Measurements from ENCODE around the gene CYP4Z1.
"Not testable (repeated sequence)": the region's sequence is repeated elsewhere in the genome, so short reads cannot be mapped to it uniquely, and the experiment has no call there.

The CYP4Z1 gene

DNA sequence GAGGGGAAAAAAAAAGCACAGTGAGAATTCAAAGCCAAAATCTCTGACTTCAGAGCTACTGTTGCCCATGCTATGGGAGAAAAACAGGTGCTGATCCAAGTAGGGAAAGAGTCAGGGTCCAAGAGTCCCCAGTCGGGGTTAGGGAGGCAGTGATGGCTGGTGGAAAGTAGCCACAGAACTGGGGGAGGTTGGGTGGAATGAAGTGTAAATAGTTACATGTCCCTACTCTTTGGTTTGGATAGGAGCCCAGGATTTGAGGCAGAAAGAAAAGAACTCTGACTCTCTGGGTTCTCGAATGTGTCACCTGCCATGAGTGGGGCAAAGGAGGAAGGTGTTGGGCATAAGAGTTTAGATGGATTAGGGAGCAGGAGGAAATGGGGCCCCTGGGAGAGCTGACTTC is 61.8 kb downstream of the CYP4Z1 start:
- DNase-seq, result not testable (repeated sequence)

DNA sequence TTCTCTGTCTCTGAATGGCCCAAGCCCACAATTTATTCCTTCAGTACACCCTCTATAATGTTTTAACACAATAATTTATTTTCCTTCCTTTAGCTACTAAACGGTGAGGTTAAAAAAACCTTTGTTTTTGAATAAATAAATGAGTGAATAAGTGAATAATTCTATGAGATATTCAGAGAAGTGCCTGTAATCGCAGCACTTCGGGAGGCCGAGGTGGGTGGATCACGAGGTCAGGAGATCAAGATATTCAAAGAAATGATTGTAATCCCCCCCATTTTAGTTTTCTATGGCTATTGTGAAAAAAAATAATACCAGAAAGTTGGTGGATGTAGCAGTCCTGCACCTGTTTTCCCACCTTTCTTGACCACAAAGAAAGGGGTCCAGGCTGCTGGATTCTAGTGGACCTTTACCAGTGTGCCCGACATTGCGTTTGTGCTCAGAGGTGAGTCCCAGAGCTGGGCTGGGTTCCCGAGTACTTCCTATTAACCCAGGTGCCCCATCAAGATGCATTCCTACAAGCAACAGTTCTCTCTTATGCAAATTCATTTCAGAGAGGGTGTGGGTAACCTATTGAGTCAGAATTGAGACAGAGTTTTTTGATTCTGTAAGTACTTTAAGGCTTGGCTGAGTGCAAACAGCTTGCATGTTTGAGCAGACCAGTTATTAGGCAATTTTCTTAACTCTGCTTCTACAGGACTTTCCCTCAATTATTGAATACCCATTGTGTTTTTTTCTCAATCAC is 62.6 kb downstream of the CYP4Z1 start:
- not testable (repeated sequence) for DNase-seq

DNA sequence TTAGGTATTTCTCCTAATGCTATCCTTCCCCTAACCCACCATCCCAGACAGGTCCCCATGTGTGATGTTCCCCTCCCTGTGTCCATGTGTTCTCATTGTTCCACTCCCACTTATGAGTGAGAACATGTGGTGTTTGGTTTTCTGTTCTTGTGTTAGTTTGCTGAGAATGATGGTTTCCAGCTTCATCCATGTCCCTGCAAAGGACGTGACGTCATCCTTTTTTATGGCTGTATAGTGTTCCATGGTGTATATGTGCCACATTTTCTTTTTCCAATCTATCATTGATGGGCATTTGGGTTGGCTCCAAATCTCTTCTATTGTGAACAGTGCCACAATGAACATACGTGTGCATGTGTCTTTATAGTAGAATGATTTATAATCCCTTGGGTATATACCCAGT is 65.6 kb downstream of the CYP4Z1 start:
- not testable (repeated sequence) for DNase-seq

DNA sequence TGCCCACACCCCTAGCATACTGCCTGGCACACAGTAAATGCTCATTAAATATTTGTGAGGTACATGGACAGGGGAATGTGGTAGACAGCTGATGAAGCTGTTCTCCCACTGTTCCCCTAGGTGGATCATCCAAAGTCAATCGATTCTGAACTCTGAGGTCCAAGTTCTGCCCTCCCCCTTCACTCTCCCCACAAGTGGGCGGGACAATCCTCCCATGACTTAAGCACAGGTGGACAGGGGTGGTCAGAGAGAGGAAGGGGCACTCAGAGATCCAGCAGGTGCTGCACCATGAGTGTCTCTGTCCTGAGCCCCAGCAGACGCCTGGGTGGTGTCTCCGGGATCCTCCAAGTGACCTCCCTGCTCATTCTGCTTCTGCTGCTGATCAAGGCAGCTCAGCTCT is 70.2 kb downstream of the CYP4Z1 start, which contains the start of gene CYP4A22:
Gene CYP4A22 (plus strand): TSS at position 244 of the 400 bp plus-strand sequence. CDS start 45 bp downstream, at position 289.
- no peak for DNase-seq

DNA sequence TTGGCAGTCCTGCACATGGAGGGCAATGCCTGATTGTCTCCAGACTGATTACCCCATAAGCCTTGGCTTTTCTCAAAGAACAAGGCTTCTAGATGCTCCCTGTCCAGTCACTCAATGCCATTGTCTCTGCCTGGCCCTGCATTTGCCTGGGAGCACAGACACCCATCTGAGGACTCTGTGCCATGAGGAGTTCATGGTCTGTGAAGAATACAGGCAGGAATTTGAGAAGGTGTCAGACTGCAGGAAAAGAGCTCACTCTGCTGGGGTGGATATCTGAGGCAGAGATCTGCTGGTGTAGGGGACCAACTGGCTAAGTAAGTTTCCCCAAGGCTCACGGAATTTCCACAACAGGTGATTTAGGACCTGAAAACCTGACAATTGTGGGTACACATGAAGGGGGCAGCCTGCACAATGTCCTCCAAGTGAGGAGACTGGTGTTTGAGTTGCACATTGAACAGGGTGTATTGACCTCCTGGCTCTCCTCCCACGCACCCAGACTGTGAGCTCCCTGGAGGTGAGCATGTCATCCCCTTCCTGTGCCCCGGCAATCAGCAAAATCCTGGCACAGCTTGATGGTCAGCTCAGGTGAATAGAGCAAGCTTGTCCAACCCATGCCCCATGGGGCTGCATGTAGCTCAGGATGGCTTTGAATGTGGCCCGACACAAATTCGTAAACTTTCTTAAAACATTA is 71.0 kb downstream of the CYP4Z1 start:
- no peak for DNase-seq

DNA sequence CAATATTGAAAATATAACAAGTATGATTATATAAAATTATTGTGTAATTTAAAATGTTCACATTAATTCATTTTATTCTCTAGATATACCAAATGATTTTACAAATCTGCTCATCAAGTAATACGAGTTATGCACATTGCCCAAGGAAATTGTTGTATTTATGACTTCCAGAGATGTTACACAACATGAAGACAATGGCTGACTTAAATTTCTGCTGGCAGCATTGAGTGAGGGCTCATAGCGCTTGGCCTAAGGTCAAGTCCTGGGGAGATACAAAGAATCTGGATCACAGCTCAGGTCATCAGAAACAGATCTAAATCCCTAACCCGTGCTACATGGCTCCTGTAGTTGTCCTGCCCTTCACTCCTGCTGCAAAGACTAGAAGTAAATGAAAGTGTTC is 73.3 kb downstream of the CYP4Z1 start:
- not testable (repeated sequence) for DNase-seq

DNA sequence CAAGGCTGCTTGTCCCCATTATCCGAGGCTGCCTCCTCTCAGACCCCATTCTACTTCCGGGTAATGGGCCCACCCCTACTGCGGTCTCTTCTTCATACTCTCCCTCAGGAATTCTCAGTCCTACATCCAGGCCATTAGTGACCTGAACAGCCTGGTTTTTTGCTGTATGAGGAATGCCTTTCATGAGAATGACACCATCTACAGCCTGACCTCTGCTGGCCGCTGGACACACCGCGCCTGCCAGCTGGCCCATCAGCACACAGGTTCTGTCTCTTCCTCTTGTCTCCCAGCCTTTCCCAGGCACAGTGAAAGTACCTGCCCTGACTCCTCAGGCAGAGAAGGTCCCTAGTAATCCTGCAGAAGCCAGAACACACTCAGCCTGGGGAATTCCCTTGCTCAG is 76.6 kb downstream of the CYP4Z1 start:
- DNase-seq, result not testable (repeated sequence)

DNA sequence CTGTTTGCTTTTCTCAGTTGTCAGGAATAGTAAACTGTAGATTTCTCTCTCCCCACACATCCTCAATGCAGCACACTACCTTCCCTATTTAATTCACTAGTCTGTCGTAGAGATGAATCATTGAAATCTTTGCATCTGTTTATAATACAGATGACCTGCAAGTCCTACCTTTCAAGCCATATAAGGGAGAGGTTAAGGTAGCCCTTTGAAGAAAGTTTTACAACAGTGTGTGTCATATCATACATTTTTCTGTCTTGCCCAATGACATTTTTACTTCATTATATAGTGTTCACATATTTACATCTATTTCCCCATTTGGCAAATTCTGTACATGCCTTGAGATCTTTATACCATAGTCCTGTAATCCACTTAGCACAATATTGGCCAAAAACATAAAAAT is 79.5 kb downstream of the CYP4Z1 start:
- not testable (repeated sequence) for DNase-seq

DNA sequence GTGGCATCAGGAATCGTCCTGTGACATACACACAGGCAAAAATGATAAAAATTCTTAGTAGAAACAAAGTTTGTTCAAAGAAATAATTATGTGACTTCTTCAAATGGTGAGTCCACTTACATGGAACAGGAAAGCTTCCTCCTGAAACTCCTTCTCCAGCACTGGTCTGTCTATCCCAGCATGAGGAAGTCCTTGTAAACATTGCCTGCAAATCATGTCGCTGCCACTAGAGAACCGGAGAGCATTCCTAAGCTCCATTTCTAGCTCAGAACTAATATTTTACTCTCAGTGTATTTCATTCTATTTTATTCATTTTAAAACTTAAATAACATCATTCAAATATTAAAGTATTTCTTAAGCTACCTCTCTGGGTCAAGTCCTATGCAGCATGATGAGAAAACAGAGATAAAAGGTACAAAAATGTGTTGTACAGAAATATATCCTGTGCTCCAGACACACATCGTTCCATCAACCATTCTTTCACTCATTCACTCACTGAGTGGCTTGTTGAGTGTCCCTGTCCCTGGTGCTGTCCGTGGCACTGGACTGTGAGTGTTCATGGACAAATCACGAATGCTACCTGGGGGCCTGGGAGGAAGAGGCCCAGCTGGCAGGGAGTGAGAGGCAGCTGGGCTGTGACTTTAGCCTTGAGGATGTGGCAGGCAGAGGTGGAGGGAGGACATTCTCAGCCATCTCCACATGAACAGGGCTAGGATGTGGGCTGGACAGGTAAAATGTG is 80.2 kb downstream of the CYP4Z1 start:
- no peak for DNase-seq

DNA sequence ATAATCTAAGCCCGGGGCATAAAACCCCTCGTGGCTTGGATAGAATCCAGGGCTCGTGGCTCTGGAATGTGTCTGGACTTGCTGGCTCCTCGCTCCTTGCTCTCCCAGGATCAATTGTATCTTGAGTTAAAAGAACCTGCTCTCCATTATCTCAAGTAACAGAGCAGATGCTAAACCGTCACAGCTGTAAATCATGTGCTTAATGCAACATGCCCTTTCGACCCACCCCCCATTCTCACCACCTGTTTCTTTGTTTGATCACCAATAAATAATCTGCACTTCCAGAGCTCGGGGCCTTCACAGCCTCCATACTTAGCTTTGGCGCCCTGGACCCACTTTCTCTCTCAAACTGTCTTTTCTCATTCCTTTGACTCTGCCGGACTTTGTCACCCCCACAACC is 82.1 kb downstream of the CYP4Z1 start:
- peak; percentile 15 for DNase-seq

DNA sequence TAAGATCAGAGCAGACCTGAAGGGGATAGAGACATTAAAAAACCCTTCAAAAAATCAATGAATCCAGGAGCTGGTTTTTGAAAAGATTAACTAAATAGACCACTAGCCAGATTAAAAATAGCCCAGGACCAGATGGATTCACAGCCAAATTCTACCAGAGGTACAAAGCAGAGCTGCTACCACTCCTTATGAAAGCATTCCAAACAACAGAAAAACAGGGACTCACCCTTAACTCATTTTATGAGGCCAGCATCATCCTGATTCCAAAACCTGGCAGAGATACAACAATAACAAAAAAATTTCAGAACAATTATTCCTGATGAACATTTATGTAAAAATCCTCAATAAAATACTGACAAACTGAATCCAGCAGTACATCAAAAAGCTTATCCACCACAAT is 89.4 kb downstream of the CYP4Z1 start:
- not testable (repeated sequence) for DNase-seq

DNA sequence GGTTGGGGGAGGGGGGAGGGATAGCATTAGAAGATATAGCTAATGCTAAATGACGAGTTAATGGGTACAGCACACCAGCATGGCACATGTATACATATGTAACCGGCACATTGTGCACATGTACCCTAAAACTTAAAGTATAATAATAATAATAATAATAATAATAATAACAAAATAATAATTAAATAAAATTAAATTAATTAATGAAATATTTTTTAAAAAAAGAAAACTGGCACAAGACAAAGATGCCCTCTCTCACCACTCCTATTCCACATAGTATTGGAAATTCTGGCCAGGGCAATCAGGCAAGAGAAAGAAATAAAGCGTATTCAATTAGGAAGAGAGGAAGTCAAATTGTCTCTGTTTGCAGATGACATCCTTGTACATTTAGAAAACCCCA is 90.9 kb downstream of the CYP4Z1 start:
- not testable (repeated sequence) for DNase-seq

DNA sequence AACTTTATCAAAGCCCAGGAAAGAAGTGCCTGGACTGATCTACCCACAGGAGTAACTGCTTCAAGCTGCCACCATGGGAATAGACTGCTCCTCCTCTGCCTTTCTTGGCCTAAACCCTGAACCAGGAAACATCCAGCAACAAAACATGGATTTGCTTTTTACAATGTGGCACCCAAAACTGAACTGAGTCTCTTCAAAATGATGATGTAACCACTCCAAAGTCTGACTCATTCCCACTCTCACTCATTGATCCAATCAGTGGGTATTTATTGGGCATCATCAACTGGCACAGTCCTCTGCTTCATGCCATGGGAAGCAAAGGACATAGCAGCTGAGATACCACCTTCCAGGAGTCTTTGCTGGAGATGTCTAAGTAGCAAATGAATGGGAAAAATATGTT is 93.7 kb downstream of the CYP4Z1 start:
- no peak for DNase-seq

DNA sequence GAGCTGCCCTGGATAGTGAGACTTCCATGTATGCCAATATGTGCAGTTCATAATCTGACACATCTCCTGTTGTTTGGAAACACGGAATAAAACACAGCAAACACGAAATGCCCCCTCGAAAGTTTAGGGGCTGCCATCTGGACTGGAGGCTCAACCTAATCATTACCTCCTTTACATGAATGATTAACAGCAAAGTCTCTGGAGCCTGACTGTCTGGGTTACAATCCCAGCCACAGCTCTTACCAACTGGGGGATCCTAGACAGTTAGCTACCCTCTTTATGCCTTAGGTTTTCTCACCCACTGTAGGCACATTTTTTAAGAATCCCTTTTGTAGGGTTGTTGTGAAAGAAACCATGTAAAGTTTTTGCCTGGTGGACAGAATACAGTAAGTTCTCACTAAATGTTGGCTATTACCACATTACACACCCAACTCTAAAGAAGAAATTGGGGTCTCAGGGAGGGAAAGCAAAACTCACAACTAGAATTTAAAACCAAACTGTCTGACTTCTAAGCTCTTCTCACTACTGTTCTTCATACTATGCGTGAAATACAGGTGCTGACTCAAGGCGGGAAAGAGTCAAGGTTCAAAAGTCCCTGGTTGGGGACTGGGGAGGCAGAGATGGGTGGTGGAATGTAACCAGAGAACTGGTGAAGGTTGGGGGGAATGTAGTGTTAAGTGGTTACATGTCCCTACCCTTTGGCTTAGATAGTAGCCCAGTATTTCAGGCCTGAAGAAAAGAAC is 94.4 kb downstream of the CYP4Z1 start:
- no peak for DNase-seq

DNA sequence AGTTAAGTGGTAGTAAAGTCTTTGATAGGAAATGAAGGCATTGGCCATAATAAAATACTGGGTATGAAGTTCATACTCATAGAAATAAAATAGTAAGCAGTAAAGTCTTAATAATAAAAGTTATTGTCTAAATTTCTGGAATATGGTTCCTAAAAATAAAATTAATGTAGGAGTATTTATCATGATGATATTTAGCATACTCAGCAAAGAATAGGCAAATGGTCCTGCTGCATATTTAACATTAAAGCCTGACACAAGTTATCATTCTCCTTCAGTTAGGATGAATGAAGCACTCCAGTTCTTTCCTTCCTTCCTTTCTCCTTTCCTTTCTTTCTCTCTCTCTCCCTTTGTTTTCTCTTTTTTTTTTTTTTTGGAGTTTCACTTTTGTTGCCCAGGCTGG is 97.5 kb downstream of the CYP4Z1 start:
- DNase-seq, result no peak

All from DMS 273 treated with DMSO at 0.1 percent for 48 hours (cell line).